GM12865 (cell line): ENCODE measurements around the gene SCARF1.

Experiments used
- DNase-seq: peaks from one replicate; pipeline ENCODE4 v3.0.0; 2010; ENCODE audit warnings: low read depth
- H3K4me3 ChIP-seq: 2 replicates; pipeline ENCODE4 v1.5.1; 2011; ENCODE audit warnings: mild to moderate bottlenecking, low read depth, low read length, control low read depth
- TF ChIP-seq, protein P1 (sequence below): IDR thresholded peaks from 2 replicates; pipeline ENCODE4 v1.5.1; 2011; ENCODE audit warnings: low read length, control low read depth, low read depth, inconsistent platforms; ENCODE audit not compliant: insufficient read depth; ENCODE audit errors: missing control alignments

Gene SCARF1

DNA sequence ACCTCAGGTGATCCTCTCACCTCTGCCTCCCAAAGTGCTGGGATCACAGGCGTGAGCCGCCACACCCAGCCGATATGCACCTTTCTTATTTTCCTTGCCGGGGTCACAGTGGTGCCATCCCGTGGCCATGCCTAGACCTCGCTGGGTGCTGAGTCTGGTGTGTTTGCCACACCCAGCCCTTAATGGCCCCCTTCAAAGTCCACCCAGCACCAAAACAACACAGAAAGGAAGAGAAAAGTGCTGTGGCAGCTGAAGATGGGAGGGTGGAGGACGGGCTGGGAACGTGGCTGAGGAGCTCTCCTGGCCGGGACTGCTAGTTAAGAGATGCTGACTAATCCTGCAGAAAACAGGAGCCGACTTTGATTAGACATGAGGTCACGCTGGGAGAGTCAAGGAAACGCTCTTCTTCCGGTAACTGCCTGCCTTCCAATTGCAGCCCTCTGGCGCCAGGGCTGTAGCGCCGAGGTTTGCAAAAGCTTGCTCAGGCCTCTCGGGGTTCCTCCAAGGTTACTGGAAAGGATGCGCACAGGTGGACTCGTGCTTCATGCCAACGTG is 27.8 kb downstream of the SCARF1 start:
- TF ChIP-seq, protein P1, sequence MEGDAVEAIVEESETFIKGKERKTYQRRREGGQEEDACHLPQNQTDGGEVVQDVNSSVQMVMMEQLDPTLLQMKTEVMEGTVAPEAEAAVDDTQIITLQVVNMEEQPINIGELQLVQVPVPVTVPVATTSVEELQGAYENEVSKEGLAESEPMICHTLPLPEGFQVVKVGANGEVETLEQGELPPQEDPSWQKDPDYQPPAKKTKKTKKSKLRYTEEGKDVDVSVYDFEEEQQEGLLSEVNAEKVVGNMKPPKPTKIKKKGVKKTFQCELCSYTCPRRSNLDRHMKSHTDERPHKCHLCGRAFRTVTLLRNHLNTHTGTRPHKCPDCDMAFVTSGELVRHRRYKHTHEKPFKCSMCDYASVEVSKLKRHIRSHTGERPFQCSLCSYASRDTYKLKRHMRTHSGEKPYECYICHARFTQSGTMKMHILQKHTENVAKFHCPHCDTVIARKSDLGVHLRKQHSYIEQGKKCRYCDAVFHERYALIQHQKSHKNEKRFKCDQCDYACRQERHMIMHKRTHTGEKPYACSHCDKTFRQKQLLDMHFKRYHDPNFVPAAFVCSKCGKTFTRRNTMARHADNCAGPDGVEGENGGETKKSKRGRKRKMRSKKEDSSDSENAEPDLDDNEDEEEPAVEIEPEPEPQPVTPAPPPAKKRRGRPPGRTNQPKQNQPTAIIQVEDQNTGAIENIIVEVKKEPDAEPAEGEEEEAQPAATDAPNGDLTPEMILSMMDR, result no peak
- DNase-seq, result no peak
- no peak overlapping the region for H3K4me3 ChIP-seq

DNA sequence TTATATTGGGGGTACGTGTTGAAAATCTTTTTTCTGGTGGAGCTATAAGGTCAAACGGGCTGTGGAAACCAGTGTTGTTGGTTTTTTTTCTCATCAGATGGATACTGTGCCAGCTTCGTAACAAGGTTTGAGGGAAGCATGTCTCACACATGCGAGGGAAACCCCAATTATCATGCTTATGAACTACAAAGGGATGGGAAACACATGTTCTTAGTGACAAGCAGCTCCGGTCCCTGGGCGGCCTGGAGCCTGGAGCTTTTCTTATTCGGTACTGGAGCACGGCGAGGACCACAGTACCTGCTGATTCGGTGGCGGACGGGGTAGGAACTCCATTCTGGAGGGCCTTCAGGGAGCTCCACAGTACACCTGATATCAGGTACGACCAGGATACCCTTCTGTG is 29.4 kb downstream of the SCARF1 start:
- no peak overlapping the region for H3K4me3 ChIP-seq
- DNase-seq, result no peak
- TF ChIP-seq, protein P1, result no peak

DNA sequence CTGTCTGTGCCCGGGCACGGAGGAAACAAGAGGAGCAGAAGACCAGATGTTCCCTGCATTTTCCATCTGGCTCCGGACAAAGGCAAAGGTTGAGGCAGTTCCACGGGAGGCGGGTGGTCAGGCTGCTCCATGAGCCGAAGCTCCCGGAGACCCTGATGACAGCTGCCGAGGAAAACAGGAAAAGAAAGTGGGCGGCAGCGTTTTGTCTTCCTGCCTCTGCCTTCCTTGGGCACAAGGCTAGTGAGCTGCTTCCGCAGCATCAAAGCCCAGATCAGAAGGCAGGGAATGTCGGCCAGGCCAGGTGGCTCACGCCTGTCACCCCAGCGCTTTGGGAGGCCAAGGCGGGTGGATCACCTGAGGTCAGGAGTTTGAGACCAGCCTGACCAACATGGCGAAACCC is 33.1 kb downstream of the SCARF1 start:
- TF ChIP-seq, protein P1, result no peak
- DNase-seq, result no peak
- H3K4me3 ChIP-seq, result no peak overlapping the region

DNA sequence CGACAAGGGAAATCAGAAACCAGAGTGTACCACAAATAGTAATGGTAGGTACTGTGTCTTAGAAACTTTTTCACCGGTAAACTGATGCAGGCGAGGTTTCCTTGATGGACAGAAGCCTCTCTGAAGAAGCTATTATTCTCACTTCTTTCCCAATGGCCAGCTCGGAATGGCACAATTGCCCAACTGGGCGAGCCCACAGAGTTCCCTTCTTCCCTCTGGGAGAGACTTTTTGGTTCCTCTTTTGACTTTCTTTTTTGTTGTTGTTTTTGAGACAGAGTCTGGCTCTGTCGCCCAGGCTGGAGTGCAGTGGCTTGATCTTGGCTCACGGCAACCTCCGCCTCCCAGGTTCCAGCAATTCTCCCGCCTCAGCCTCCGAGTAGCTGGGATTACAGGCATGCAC is 33.8 kb downstream of the SCARF1 start:
- TF ChIP-seq, protein P1, result no peak

DNA sequence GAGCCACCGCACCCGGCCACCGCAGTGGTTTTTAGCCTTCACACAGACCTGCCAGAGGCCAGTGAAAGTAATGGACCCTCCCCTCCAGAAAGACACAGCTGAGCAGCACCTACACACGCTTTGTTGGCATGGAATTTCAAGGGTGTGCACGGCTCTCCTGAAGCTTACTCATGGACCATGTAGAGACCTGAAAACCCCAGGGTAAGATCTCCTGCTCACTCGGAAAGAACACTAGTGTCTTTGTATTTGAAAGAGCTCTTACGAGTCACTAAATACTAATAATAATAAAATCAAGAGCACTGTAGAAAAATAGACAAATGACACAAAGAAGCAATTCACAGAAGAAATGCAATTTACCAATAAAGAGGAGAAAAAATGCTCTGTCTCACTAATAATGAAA is 36.9 kb downstream of the SCARF1 start:
- no peak overlapping the region for H3K4me3 ChIP-seq
- DNase-seq, result no peak
- TF ChIP-seq, protein P1, result no peak

More for the DNA sequence above, 33.8 kb downstream of the SCARF1 start:
- DNase-seq, result no peak
- H3K4me3 ChIP-seq, result no peak overlapping the region

DNA sequence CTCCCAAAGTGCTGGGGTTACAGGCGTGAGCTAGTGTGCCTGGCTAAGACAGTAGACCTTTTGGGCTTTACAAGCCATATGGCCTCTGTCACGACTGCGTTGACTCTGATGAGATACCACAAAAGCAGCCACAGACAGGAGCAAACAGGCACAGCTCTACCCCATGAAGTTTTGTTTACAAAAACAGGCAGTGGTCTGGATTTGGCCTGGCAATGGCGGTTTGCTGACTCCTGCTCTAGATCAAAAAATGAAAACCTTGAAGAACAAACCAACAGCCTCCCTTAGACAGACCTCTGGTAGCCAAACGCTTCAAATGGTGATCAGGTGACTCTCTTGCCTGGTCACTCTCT is 37.6 kb downstream of the SCARF1 start:
- peak; percentile 46 for DNase-seq
- TF ChIP-seq, protein P1, result no peak
- no peak overlapping the region for H3K4me3 ChIP-seq

DNA sequence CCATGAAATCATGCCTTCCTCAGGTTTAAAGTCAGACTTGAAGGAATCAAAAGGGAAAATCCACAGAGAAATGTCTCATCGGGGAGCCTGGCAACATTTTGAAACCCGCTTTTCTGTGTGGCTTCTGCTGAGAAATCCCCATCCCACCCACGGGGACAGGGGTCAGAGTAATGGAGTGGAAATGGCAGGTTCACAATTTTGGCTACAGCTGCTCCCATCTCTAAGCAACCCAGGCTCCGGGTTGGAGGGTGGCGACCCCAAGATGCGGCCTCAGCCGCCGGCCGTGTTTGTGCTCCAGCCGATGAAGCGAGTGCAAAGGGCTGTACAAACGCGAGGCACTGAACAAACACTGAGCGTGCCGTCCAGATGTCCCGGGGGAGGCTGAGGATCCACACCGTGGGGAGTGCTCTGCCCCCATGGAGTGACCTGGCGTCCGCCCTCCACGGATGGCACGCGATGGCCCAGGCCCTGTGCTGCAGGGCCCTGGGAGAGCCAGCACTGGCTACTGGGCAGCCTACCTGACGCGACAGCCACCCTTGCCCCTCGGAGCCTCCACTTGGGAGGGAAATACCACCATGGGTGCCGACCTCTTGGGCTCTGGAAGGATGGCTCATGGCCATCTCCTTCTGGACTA is 39.1 kb downstream of the SCARF1 start:
- TF ChIP-seq, protein P1, result no peak
- DNase-seq, result peak; percentile 64
- peak overlapping the region; percentile 58 for H3K4me3 ChIP-seq
